LNCAP (cell line): ENCODE measurements around the gene TFPT.

Experiments
- CTCF ChIP-seq: fragments of 450-650 bp; IDR thresholded peaks from 2 replicates; pipeline ENCODE4 v1.5.1; 2017; ENCODE audit warnings: mild to moderate bottlenecking

TFPT gene

DNA sequence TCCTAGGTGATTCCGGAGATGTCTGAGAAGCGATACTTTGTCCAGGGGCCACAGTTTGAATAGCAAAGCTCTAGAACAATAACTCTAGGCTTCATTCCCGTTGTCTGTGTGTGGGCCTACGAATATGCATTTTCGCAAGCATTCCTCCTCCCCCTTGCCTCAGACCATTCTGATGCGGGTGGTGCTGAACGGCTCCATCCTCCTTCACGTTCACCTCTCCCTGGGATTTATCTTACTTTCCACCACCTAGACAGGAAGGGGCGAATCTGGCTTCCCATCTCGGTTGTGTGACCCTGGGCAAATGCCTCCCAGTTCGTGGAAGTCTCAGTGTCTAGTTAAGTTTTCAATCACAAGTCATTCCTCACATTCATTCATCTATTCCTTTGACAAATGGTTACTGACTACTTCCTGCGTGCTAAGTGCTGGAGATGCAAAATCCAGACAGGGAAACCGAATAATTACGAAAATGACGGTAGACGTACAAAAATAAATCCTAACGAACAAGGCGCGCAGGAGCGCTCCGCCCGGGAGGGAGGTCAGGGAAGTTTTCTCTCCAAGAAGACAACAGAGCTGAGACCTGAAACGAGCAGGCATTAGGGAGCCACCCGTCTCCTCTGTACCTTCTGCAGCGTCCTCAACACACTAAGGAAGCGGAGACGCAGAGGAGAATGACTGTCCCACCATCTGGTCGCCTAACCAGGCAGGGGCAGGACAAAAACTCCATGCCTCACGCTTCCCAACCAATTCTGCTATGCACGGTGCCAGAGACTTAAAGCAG is 20.8 kb upstream of the TFPT start:
- no peak for TF ChIP-seq CTCF

DNA sequence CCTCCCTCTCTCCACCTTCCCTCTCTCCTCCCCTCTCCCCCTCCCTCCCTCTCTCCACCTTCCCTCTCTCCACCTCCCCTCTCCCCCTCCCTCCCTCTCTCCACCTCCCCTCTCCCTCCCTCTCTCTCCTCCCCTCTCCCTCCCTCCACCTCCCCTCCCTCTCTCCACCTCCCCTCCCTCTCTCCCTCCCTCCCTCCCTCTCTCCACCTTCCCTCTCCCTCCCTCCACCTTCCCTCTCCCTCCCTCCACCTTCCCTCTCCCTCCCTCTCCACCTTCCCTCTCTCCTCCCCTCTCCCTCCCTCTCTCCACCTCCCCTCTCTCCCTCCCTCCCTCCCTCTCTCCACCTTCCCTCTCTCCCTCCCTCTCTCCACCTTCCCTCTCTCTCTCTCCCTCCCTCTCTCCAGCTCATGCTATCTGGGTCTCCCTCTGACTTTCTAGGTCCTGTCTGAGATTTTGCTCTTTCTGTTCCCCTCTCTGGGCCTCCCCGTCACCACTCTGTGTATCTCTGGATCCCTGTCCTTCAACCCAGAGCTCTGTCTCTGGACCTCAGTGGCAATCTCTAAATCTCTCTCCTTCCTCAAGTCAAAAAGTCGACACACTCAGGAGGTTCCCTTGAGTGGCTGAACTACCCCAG is 18.6 kb upstream of the TFPT start:
- no peak for TF ChIP-seq CTCF

GRCh38 chr19:54133312-54133956 is 18.0 kb upstream of the TFPT start:
- no peak for TF ChIP-seq CTCF

- no peak for TF ChIP-seq CTCF
These were observed 14.2 kb upstream of the TFPT start for GRCh38 chr19:54129617-54129996.

DNA sequence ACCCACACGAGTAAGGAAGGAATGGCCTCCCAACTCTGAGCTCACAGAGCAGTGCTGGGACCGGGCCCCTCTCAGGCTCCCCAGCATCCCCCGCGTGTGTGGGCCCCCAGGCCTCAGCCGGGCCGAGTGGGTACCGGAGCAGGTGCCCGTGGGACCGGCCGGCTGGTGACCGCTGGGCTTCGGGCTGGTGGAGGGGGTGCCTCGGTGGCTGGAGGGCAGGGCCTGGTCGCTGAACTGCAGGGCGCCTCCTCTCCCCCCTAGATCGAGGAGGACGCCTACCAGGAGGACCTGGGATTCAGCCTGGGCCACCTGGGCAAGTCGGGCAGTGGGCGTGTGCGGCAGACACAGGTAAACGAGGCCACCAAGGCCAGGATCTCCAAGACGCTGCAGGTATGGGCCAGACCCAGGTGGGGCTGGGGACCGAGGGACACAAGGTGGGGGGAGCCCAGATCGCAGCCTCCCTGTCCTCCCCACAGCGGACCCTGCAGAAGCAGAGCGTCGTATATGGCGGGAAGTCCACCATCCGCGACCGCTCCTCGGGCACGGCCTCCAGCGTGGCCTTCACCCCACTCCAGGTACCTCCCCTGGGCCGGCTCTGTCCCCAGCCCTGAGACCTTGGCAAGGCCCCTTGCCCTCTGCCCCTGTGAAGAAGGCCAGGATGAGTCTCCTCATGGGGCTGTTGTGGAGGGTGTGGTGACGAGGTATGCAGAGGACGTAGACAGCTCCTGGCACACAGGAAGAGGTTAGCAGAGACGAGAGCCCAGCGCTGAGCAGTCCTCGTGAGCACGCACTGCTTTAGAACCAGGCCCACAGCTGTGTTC is 13.5 kb upstream of the TFPT start:
- TF ChIP-seq CTCF: no peak

DNA sequence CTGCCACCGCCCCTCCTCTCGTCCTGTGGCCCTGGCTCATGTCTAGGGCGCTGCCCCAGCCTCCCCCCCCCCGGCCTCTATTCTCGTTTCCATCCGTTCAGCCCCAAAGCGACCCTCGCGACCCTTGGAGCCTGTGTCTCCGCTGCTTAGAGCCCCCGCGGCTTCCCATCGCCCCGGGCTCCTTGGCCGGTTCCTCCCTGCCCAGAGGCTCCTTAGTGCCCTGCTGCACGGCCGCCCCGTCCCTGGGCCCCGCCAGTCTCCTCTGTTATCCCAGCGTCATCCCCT is 12.9 kb upstream of the TFPT start:
- TF ChIP-seq CTCF: no peak

DNA sequence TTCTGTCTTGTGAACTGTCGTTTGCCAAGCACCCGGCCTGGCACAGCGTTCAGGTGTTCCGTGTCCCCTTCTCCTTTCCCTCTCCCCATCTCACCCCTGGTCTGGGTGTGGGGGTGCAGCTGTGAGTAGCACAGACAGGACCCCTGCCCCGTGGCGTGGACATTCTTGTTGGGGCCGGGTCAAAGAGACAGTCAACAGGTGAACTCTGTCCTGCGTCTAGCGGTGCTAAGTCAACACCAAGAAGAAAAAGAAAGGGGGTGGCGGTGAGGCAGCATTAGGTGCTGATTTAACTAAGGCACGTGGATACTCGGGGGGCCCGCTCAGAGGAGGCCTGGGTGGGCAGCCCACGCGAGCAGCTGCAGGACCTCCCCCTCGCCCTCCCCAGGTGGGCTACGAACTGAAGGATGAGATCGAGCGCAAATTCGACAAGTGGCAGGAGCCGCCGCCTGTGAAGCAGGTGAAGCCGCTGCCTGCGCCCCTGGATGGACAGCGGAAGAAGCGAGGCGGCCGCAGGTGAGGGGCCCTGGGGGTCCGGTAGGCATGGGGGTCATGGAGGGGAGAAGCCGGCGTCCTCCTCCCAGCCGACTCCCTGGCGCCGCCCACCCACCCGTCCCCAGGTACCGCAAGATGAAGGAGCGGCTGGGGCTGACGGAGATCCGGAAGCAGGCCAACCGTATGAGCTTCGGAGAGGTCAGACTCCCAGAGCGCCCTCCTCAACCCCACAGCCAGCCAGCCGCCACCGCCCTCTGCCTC is 12.4 kb upstream of the TFPT start:
- no peak for TF ChIP-seq CTCF
